Measurements from ENCODE around the gene CRYGD.

CRYGD gene

GRCh38 chr2:208147008-208147407 lies 22.7 kb upstream of the CRYGD start:
- TF ChIP-seq SIN3A (IDR thresholded peaks at IDR 0.05; ENCODE audit: borderline replicate concordance, insufficient read depth, low read length) (no peak), FOXP2 (optimal IDR thresholded peaks at IDR 0.05; ENCODE audit: borderline replicate concordance, extremely low read depth, extremely low read length, insufficient read depth) (no peak), POLR2AphosphoS5 (IDR thresholded peaks at IDR 0.05; ENCODE audit: low read depth, low read length) (no peak), TAF1 (IDR thresholded peaks at IDR 0.05; ENCODE audit: borderline replicate concordance, insufficient read depth, low read length) (no peak)
- TF ChIP-seq, protein P1, sequence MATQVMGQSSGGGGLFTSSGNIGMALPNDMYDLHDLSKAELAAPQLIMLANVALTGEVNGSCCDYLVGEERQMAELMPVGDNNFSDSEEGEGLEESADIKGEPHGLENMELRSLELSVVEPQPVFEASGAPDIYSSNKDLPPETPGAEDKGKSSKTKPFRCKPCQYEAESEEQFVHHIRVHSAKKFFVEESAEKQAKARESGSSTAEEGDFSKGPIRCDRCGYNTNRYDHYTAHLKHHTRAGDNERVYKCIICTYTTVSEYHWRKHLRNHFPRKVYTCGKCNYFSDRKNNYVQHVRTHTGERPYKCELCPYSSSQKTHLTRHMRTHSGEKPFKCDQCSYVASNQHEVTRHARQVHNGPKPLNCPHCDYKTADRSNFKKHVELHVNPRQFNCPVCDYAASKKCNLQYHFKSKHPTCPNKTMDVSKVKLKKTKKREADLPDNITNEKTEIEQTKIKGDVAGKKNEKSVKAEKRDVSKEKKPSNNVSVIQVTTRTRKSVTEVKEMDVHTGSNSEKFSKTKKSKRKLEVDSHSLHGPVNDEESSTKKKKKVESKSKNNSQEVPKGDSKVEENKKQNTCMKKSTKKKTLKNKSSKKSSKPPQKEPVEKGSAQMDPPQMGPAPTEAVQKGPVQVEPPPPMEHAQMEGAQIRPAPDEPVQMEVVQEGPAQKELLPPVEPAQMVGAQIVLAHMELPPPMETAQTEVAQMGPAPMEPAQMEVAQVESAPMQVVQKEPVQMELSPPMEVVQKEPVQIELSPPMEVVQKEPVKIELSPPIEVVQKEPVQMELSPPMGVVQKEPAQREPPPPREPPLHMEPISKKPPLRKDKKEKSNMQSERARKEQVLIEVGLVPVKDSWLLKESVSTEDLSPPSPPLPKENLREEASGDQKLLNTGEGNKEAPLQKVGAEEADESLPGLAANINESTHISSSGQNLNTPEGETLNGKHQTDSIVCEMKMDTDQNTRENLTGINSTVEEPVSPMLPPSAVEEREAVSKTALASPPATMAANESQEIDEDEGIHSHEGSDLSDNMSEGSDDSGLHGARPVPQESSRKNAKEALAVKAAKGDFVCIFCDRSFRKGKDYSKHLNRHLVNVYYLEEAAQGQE (IDR thresholded peaks at IDR 0.05; ENCODE audit: insufficient read depth in 1 of 2, low read depth in 2 of 2, low read length in 2 of 2), result no peak

- no peak for TF ChIP-seq POLR2AphosphoS5 (IDR thresholded peaks at IDR 0.05; ENCODE audit: low read depth, low read length)
- TF ChIP-seq TAF1 (IDR thresholded peaks at IDR 0.05; ENCODE audit: borderline replicate concordance, insufficient read depth, low read length), result no peak
- TF ChIP-seq, protein P1 (IDR thresholded peaks at IDR 0.05; ENCODE audit: insufficient read depth in 1 of 2, low read depth in 2 of 2, low read length in 2 of 2), result no peak
- TF ChIP-seq SIN3A (IDR thresholded peaks at IDR 0.05; ENCODE audit: borderline replicate concordance, insufficient read depth, low read length), result no peak
- TF ChIP-seq FOXP2 (optimal IDR thresholded peaks at IDR 0.05; ENCODE audit: borderline replicate concordance, extremely low read depth, extremely low read length, insufficient read depth), result no peak
Observed at GRCh38 chr2:208146006-208146405, 21.7 kb upstream of the CRYGD start, which contains the start of gene CRYGB. Gene CRYGB (minus strand): TSS chr2:208146158. CDS start chr2:208146120, 38 bp downstream.

DNA sequence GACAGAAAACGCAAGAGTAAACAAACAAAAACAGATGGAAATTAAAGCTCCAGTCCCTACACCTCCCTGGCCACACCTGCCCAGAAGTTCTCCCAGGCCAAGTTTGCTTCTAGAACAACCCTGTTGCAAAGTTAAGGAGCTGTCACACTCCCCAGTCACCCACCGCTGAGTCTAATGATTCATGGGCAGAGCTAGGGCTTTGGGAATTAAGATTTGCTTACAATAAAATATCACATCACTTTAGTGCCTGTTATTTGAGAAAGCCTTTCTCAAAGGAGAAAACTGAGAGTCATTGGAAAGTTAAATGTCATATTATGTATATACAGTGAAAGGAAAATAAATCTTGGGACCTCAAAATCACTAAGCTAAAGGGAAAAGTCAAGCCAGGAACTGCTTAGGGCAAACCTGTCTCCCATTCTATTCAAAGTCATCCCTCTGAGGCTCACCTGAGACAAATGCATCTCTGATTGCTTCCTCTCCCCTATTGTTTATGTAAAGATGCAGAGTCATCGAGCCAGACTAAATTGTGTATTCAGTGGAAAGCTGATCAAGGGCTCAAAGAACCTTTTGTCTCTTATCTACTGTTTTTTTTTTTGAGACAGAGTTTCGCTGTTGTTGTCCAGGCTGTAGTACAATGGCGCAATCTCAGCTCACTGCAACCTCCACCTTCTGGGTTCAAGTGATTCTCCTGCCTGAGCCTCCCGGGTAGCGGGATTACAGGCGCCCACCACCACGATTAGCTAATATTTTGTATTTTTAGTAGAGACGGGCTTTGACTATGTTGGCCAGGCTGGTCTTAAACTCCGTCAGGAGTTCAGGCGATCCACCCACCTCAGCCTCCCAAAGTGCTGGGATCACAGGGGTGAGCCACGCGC lies 18.8 kb upstream of the CRYGD start:
- no peak for TF ChIP-seq SIN3A (IDR thresholded peaks at IDR 0.05; ENCODE audit: borderline replicate concordance, insufficient read depth, low read length)
- TF ChIP-seq TAF1 (IDR thresholded peaks at IDR 0.05; ENCODE audit: borderline replicate concordance, insufficient read depth, low read length), result no peak
- TF ChIP-seq POLR2AphosphoS5 (IDR thresholded peaks at IDR 0.05; ENCODE audit: low read depth, low read length), result no peak
- TF ChIP-seq FOXP2 (optimal IDR thresholded peaks at IDR 0.05; ENCODE audit: borderline replicate concordance, extremely low read depth, extremely low read length, insufficient read depth), result no peak
- TF ChIP-seq, protein P1 (IDR thresholded peaks at IDR 0.05; ENCODE audit: insufficient read depth in 1 of 2, low read depth in 2 of 2, low read length in 2 of 2), result no peak

DNA sequence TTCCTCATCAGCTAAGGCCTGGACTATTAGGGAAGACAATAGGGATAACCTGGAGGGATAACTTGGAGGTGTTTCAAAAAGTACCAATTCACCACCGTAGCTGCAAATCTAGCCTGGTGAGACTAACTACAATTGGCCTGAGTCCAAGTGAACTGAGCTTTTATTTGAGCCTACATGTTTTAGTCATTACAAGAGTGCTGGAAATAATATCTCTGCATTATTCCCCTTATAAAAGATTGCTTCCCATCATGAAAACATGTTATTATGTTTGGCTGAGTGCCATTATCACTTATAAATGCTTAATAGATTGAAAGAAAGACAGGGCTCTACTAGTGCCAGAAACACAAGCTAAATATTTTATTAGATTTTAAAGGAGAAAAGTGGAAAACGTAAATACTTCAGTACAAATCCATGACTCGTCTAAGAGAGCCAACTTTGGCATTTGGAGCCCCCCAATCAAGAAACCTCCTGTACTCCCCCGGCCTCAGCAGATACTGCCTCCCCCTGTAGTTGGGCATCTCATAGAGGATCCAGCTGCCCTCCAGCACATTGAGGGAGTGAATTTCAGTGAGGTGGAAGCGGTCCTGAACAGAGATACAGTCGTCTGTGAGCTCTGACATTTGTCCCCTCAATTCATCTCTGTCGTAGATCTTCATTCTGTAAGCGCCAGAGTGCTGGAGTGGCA lies 18.1 kb upstream of the CRYGD start:
- TF ChIP-seq POLR2AphosphoS5 (IDR thresholded peaks at IDR 0.05; ENCODE audit: low read depth, low read length), result no peak
- no peak for TF ChIP-seq TAF1 (IDR thresholded peaks at IDR 0.05; ENCODE audit: borderline replicate concordance, insufficient read depth, low read length)
- TF ChIP-seq, protein P1 (IDR thresholded peaks at IDR 0.05; ENCODE audit: insufficient read depth in 1 of 2, low read depth in 2 of 2, low read length in 2 of 2), result no peak
- no peak for TF ChIP-seq FOXP2 (optimal IDR thresholded peaks at IDR 0.05; ENCODE audit: borderline replicate concordance, extremely low read depth, extremely low read length, insufficient read depth)
- TF ChIP-seq SIN3A (IDR thresholded peaks at IDR 0.05; ENCODE audit: borderline replicate concordance, insufficient read depth, low read length), result no peak
